AG04450 (cell line): ENCODE results near the gene MSI1. TPM values are rescaled to one million over a fixed set of nuclear protein-coding genes. Genes with fewer than 3 reads are reported as not detected.

Experiments
- CTCF ChIA-PET: fragments of 300-600, 350-600 bp; formaldehyde crosslinking; extraction: SDS; loops from one replicate; lab custom pipeline; 2022; ENCODE audit warnings: antibody characterized with exemption, inconsistent platforms; lab: Charles Lee
- POLR2A ChIA-PET: fragments of 350-600 bp; formaldehyde crosslinking; extraction: SDS; loops from one replicate; lab custom pipeline; 2021; ENCODE audit warnings: antibody characterized with exemption, inconsistent platforms; lab: Yijun Ruan, JAX
- DNase-seq: peaks from one replicate; pipeline ENCODE4 v3.0.0-alpha.2; 2011; ENCODE audit warnings: low read depth, low spot score
- H3K27ac ChIP-seq: one replicate; pipeline ENCODE4 v1.5.1; 2012; ENCODE audit warnings: low read depth, low read length, control low read depth
- H3K27me3 ChIP-seq: one replicate; pipeline ENCODE4 v1.6.0; 2012; ENCODE audit warnings: low read length; ENCODE audit not compliant: control insufficient read depth, insufficient read depth
- H3K4me3 ChIP-seq: 2 replicates; pipeline ENCODE4 v1.5.1; 2011; ENCODE audit warnings: mild to moderate bottlenecking, low read depth, low read length, control low read depth
- H3K9me3 ChIP-seq: 2 replicates; pipeline ENCODE4 v1.5.1; 2012; ENCODE audit warnings: low read length; ENCODE audit not compliant: control insufficient read depth, insufficient read depth
- CTCF ChIP-seq: IDR thresholded peaks from 2 replicates; pipeline ENCODE4 v1.5.1; 2011; ENCODE audit warnings: low read depth, low read length, control low read depth, inconsistent platforms
- polyA plus RNA-seq: library from polyadenylated mRNA; depleted of rRNA; stranded (reverse); fragments of >200 nt; gene quantifications from 2 replicates; pipeline ENCODE4 v1.2.3, GENCODE V29; 2011

The MSI1 gene
- polyA plus RNA-seq, 1 experiment = not detected

GRCh38 chr12:120378036-120378435 lies 9.1 kb upstream of the MSI1 start:
- no peak for DNase-seq
- Histone ChIP-seq H3K27me3 (peaks cover 44% of the 10 kb centered on the region), H3K27ac (no peak overlapping the region), H3K4me3 (no peak overlapping the region), H3K9me3 (no peaks in the 10 kb centered on the region)
- ChIA-PET POLR2A (no interaction called here), CTCF (interaction anchor here (1.7 kb wide), 1 partner anchor 21 kb away, joined by 5 read pairs; no protein-coding TSS in a partner anchor)
- TF ChIP-seq CTCF = no peak

DNA sequence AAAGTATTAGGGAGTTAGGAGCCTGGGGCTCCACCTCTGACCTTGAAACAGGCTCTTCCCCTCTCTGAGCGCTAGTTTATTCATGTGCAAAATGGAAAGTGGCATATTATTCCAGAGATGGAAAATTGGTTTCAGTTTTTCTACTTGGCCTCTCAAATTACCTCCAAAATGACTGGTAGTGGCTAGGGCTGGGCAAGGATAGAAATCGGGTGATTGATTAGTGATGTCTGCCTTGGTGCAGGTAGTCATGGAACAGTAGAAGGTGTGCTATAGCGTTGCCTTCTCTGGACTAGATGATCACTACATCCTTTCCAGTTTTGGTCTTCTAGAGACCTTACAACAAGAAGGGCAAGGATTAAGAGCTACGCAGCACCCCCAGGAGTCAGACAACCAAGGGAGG lies 8.6 kb upstream of the MSI1 start:
- no peak for DNase-seq
- ChIA-PET CTCF (no interaction called here), POLR2A (no interaction called here)
- no peak for TF ChIP-seq CTCF
- Histone ChIP-seq H3K27me3 (peaks cover 49% of the 10 kb centered on the region), H3K9me3 (no peaks in the 10 kb centered on the region), H3K4me3 (no peak overlapping the region), H3K27ac (no peak overlapping the region)

GRCh38 chr12:120376934-120377572 lies 8.1 kb upstream of the MSI1 start:
- H3K4me3 ChIP-seq = no peak overlapping the region
- DNase-seq = no peak
- no peak overlapping the region for H3K27ac ChIP-seq
- no peaks in the 10 kb centered on the region for H3K9me3 ChIP-seq
- ChIA-PET CTCF (interaction anchor here (1.4 kb wide), 1 partner anchor 53 kb away, joined by 8 read pairs; no protein-coding TSS in a partner anchor), POLR2A (no interaction called here)
- no peak for TF ChIP-seq CTCF
- peaks cover 48% of the 10 kb centered on the region for H3K27me3 ChIP-seq

- peaks cover 54% of the 10 kb centered on the region for H3K27me3 ChIP-seq
- H3K4me3 ChIP-seq = no peak overlapping the region
- ChIA-PET CTCF (interaction anchor here (1.4 kb wide), 1 partner anchor 53 kb away, joined by 8 read pairs; no protein-coding TSS in a partner anchor), POLR2A (no interaction called here)
- DNase-seq = no peak
- H3K27ac ChIP-seq = no peak overlapping the region
- no peaks in the 10 kb centered on the region for H3K9me3 ChIP-seq
- no peak for TF ChIP-seq CTCF
Observed at GRCh38 chr12:120376416-120376815, 7.5 kb upstream of the MSI1 start.

- peaks cover 58% of the 10 kb centered on the region for H3K27me3 ChIP-seq
- no peak for DNase-seq
- ChIA-PET POLR2A (no interaction called here), CTCF (interaction anchor here (0.6 to 1.4 kb wide), 2 partner anchors 54 to 504 kb away, joined by 4 to 8 read pairs; no protein-coding TSS in a partner anchor)
- H3K27ac ChIP-seq = no peak overlapping the region
- no peaks in the 10 kb centered on the region for H3K9me3 ChIP-seq
- H3K4me3 ChIP-seq = no peak overlapping the region
- no peak for TF ChIP-seq CTCF
Observed at GRCh38 chr12:120376009-120376408, 7.0 kb upstream of the MSI1 start.
